H1 (cell line): ENCODE data around the gene STK32C. TPM values are rescaled to one million over a fixed set of nuclear protein-coding genes. Genes with fewer than 3 reads are reported as not detected.

Source experiments
- CTCF ChIA-PET: fragments of 300-600 bp; sonication (Branson Sonifier 250); formaldehyde crosslinking; loops from one replicate; lab custom pipeline; 2021; ENCODE audit not compliant: partially characterized antibody; lab: Charles Lee
- POLR2A ChIA-PET: fragments of 300-600 bp; sonication (Branson Sonifier 250); formaldehyde crosslinking; loops from one replicate; lab custom pipeline; 2021; ENCODE audit warnings: inconsistent platforms; ENCODE audit not compliant: partially characterized antibody; lab: Charles Lee
- DNase-seq, 2 experiments: peaks; one replicate each; pipeline versions ENCODE4 v3.0.0 to v3.0.0-alpha.2; 2010 to 2022; ENCODE audit warnings: low spot score in 2 of 2, low read depth in 1 of 2, mixed read lengths in 1 of 2
- FAIRE-seq: peaks from 2 replicates; lab custom pipeline; 2011; peaks lifted over from hg19 to GRCh38; lab: Jason Lieb, UNC
- H2AFZ ChIP-seq: 2 replicates; pipeline ENCODE4 v1.8.1; 2012; ENCODE audit warnings: low read length, inconsistent platforms
- H2AK5ac ChIP-seq: 2 replicates; pipeline ENCODE4 v1.6.1; 2013; ENCODE audit warnings: low read depth, low read length
- H2BK120ac ChIP-seq: replicated peaks from 2 replicates; pipeline ENCODE3; 2013; ENCODE audit warnings: low read depth, low read length, inconsistent platforms
- H2BK12ac ChIP-seq: 2 replicates; pipeline ENCODE4 v1.6.1; 2013; ENCODE audit warnings: low read depth, low read length
- H2BK15ac ChIP-seq: 2 replicates; pipeline ENCODE4 v1.6.1; 2013; ENCODE audit warnings: low read length
- H2BK20ac ChIP-seq: 2 replicates; pipeline ENCODE4 v1.6.1; 2013; ENCODE audit warnings: low read length
- H2BK5ac ChIP-seq: 2 replicates; pipeline ENCODE4 v1.6.1; 2013; ENCODE audit warnings: low read depth, low read length
- H3K14ac ChIP-seq: 2 replicates; pipeline ENCODE4 v1.6.1; 2013; ENCODE audit warnings: inconsistent platforms; ENCODE audit not compliant: insufficient read length
- H3K18ac ChIP-seq: 2 replicates; pipeline ENCODE4 v1.6.1; 2013; ENCODE audit warnings: low read length; ENCODE audit errors: extremely low read depth
- H3K23ac ChIP-seq: 2 replicates; pipeline ENCODE4 v1.6.1; 2013; ENCODE audit warnings: inconsistent platforms; ENCODE audit not compliant: insufficient read length
- H3K23me2 ChIP-seq: 2 replicates; pipeline ENCODE4 v1.6.1; 2013; ENCODE audit warnings: low read depth, low read length
- H3K27ac ChIP-seq: 2 replicates; pipeline ENCODE4 v1.6.1; 2011; ENCODE audit warnings: low read depth, low read length, inconsistent platforms
- H3K27me3 ChIP-seq, 4 experiments: replicated peaks in 1 of 4; 1 replicate in 1 of 4; 2 replicates in 3 of 4; pipeline versions ENCODE4 v1.6.1 to v1.8.1; 2011 to 2013; ENCODE audit warnings: low read length in 3 of 4, mild to moderate bottlenecking in 3 of 4, inconsistent platforms in 2 of 4, mixed read lengths in 2 of 4, moderate library complexity in 1 of 4; ENCODE audit not compliant: control insufficient read depth in 3 of 4, insufficient read depth in 3 of 4; ENCODE audit errors: extremely low read depth in 1 of 4
- H3K36me3 ChIP-seq, 4 experiments: 2 replicates each; pipeline versions ENCODE4 v1.6.1 to v1.8.1; 2011 to 2013; ENCODE audit warnings: mild to moderate bottlenecking in 4 of 4, low read length in 3 of 4, moderate library complexity in 2 of 4, control low read depth in 1 of 4, inconsistent platforms in 1 of 4; ENCODE audit not compliant: insufficient read depth in 4 of 4, control insufficient read depth in 2 of 4
- H3K4ac ChIP-seq: replicated peaks from 2 replicates; pipeline ENCODE3; 2013; ENCODE audit warnings: low read length, low read depth, mixed read lengths, inconsistent platforms; ENCODE audit not compliant: insufficient read length
- H3K4me1 ChIP-seq, 4 experiments: replicated peaks in 1 of 4; 1 replicate in 1 of 4; 2 replicates in 3 of 4; pipeline versions ENCODE4 v1.6.1 to v1.8.1; 2011 to 2013; ENCODE audit warnings: low read length in 3 of 4, inconsistent platforms in 2 of 4, mixed read lengths in 1 of 4; ENCODE audit not compliant: insufficient read depth in 4 of 4, control insufficient read depth in 3 of 4
- H3K4me2 ChIP-seq, 2 experiments: 2 replicates each; pipeline versions ENCODE4 v1.6.1 to v1.8.1; 2011 to 2013; ENCODE audit warnings: low read depth in 2 of 2, low read length in 2 of 2, control low read depth in 1 of 2, inconsistent platforms in 1 of 2, mild to moderate bottlenecking in 1 of 2; ENCODE audit not compliant: insufficient read depth in 1 of 2
- H3K4me3 ChIP-seq, 4 experiments: fragments of 200-600, 300-600 bp in 1 of 4; sonication (generic), shearing (Covaris generic), sonication (Bioruptor Twin) in 1 of 4; 2 replicates each; pipeline versions ENCODE4 v1.5.1 to v1.8.1; 2011 to 2016; ENCODE audit warnings: low read length in 4 of 4, low read depth in 3 of 4, control low read depth in 2 of 4, inconsistent platforms in 2 of 4, mild to moderate bottlenecking in 2 of 4, mixed read lengths in 1 of 4, moderate library complexity in 1 of 4; ENCODE audit not compliant: insufficient read depth in 2 of 4; ENCODE audit errors: extremely low read depth in 1 of 4
- H3K56ac ChIP-seq: replicated peaks from 2 replicates; pipeline ENCODE3; 2013; ENCODE audit warnings: low read depth, mild to moderate bottlenecking, mixed read lengths, low read length, inconsistent platforms; ENCODE audit not compliant: insufficient read length
- H3K79me1 ChIP-seq: 2 replicates; pipeline ENCODE4 v1.6.1; 2013; ENCODE audit warnings: low read depth, low read length, control low read depth
- H3K79me2 ChIP-seq, 2 experiments: 2 replicates each; pipeline versions ENCODE4 v1.6.1 to v1.8.1; 2012 to 2013; ENCODE audit warnings: low read length in 2 of 2, mild to moderate bottlenecking in 2 of 2, inconsistent platforms in 1 of 2; ENCODE audit not compliant: insufficient read depth in 2 of 2, control insufficient read depth in 1 of 2
- H3K9ac ChIP-seq, 4 experiments: replicated peaks in 1 of 4; 1 replicate in 1 of 4; 2 replicates in 3 of 4; pipeline versions ENCODE4 v1.6.1 to v1.8.1; 2011 to 2013; ENCODE audit warnings: low read depth in 3 of 4, low read length in 3 of 4, control low read depth in 2 of 4, mild to moderate bottlenecking in 2 of 4, moderate library complexity in 2 of 4, inconsistent platforms in 1 of 4; ENCODE audit errors: extremely low read depth in 1 of 4
- H3K9me3 ChIP-seq, 2 experiments: 2 replicates each; pipeline versions ENCODE4 v1.6.1 to v1.8.1; 2012 to 2013; ENCODE audit warnings: mild to moderate bottlenecking in 2 of 2, moderate library complexity in 2 of 2, control low read depth in 1 of 2, inconsistent platforms in 1 of 2, low read depth in 1 of 2, low read length in 1 of 2, mixed read lengths in 1 of 2; ENCODE audit not compliant: insufficient read depth in 2 of 2
- H4K20me1 ChIP-seq, 2 experiments: replicated peaks in 1 of 2; 2 replicates each; pipeline versions ENCODE3 to v1.8.1; 2011 to 2013; ENCODE audit warnings: inconsistent platforms in 2 of 2, low read length in 2 of 2, mild to moderate bottlenecking in 1 of 2; ENCODE audit not compliant: insufficient read depth in 2 of 2, control insufficient read depth in 1 of 2
- H4K5ac ChIP-seq: 2 replicates; pipeline ENCODE4 v1.6.1; 2013; ENCODE audit warnings: low read length, low read depth, mixed read lengths, inconsistent platforms; ENCODE audit not compliant: insufficient read length
- H4K8ac ChIP-seq: 2 replicates; pipeline ENCODE4 v1.8.0; 2013; ENCODE audit warnings: mild to moderate bottlenecking, moderate library complexity, low read length, inconsistent platforms; ENCODE audit not compliant: insufficient read depth; ENCODE audit errors: extremely low read depth
- H4K91ac ChIP-seq: replicated peaks from 2 replicates; pipeline ENCODE3; 2013; ENCODE audit warnings: low read length, mixed read lengths, inconsistent platforms; ENCODE audit not compliant: insufficient read length
- ASH2L ChIP-seq: fragments of 200-600, 300-600 bp; sonication (generic); IDR thresholded peaks from one replicate; pipeline ENCODE4 v1.7.1; 2017; ENCODE audit warnings: low read length
- CHD2 ChIP-seq: IDR thresholded peaks from 2 replicates; pipeline ENCODE4 v1.6.1; 2012; ENCODE audit warnings: low read length, improper control_type of control experiment
- CTBP2 ChIP-seq: IDR thresholded peaks from 2 replicates; pipeline ENCODE4 v1.7.0; 2011; ENCODE audit warnings: borderline replicate concordance, mild to moderate bottlenecking, moderate library complexity, mixed read lengths, low read length; ENCODE audit not compliant: insufficient read depth, insufficient read length
- EP300 ChIP-seq, 2 experiments: IDR thresholded peaks; 1 replicate in 1 of 2; 2 replicates in 1 of 2; pipeline ENCODE4 v1.6.1; 2011 to 2012; ENCODE audit warnings: low read depth in 2 of 2, low read length in 2 of 2, mild to moderate bottlenecking in 2 of 2, borderline replicate concordance in 1 of 2, inconsistent platforms in 1 of 2, moderate library complexity in 1 of 2
- JUND ChIP-seq: IDR thresholded peaks from 2 replicates; pipeline ENCODE4 v1.6.1; 2011; ENCODE audit warnings: mild to moderate bottlenecking, improper control_type of control experiment, low read length
- KDM1A ChIP-seq: fragments of 200-600, 300-600 bp; sonication (generic); IDR thresholded peaks from 2 replicates; pipeline ENCODE4 v1.7.1; 2016; ENCODE audit warnings: mild to moderate bottlenecking, low read length, borderline replicate concordance
- SP2 ChIP-seq: IDR thresholded peaks from 2 replicates; pipeline ENCODE4 v1.6.1; 2012; ENCODE audit warnings: mild to moderate bottlenecking, low read length, inconsistent platforms
- TAF7 ChIP-seq: optimal IDR thresholded peaks from 2 replicates; pipeline ENCODE3; 2011; ENCODE audit warnings: low read depth, mild to moderate bottlenecking, inconsistent platforms, low read length, moderate library complexity, borderline replicate concordance
- WGBS, 2 experiments: shearing (Covaris generic) in 1 of 2; methylation state at CpG; one replicate each; pipeline versions ENCODE4 v1.1.6 to v1.1.7; 2013 to 2015; ENCODE audit warnings: low lambda C conversion rate in 2 of 2, mixed read lengths in 2 of 2, inconsistent platforms in 1 of 2, low coverage in 1 of 2, missing lambda C conversion rate in 1 of 2; ENCODE audit not compliant: insufficient replicate concordance in 2 of 2, insufficient coverage in 1 of 2, insufficient read length in 1 of 2; ENCODE audit errors: extremely low coverage in 1 of 2, missing lambda C conversion rate in 1 of 2; 5-methylcytosine and 5-hydroxymethylcytosine counted together
- polyA plus RNA-seq, 7 experiments: library from polyadenylated mRNA; depleted of rRNA in 3 of 7; stranded (reverse) in 5 of 7; unstranded in 2 of 7; fragments of >200 nt in 5 of 7; fragments of 200-250 nt in 2 of 7; gene quantifications; 1 replicate in 5 of 7; 2 replicates in 1 of 7; 4 replicates in 1 of 7; pipeline versions ENCODE4 v1.2.1 to v1.2.3, GENCODE V29; 2011 to 2013; ENCODE audit warnings: missing spikeins in 2 of 7, mixed read lengths in 2 of 7
- total RNA-seq: library from RNA; stranded (reverse); fragmentation: NEBNext Ultra II Directional; extraction: Animal tissue kit (Norgen Biotek cat#: 25700); gene quantifications from 2 replicates; pipeline ENCODE4 v1.2.1, GENCODE V29; 2021
- TF ChIP-seq, protein P1 (sequence below): IDR thresholded peaks from 2 replicates; pipeline ENCODE4 v1.6.1; 2012; ENCODE audit warnings: inconsistent platforms

Gene STK32C
- total and polyA plus RNA-seq, 2 of the 8 experiments (the other 6 are each of a cell fraction or from before 2014, with no cell fraction given), result 10.6 to 15.6 TPM

DNA sequence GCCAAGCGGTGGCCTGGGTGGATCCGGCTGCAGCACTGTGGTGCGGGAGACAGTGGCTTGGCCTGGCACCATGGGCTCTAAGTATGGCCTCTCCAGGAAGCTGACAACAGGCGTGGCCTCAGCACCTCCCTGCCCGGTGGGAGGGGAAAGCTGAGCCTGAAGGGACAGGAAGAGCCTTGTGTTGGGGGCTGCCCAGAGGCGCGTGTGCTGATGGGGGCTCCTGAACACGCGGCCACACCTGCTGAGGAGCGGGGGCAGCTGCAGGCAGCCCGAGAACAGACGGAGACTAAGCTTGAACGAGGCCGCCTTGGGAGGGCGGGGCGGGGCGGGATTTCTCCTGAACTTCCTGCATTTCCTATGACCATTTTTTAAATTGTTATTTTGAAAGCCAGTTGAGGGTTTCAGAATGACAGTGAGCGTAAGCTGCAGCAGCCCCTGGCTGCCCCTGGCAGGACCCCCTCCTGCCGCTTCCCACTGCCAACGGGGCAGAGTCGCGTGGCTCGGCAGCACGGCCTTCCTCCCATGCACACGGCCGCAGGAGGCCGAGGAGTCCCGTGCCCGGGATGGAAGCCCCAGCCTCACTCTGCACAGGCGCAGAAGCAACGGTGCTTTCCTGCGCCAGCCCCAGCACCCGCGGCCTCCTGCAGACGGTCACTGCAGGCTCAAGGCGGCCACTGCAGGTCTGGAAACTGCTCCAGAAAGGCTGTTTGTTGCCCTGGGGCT, 77.8 kb downstream of the STK32C start:
- CTCF ChIA-PET, result interaction anchor here (1.3 kb wide), 1 partner anchor 18 kb away, joined by 3 read pairs; no protein-coding TSS in a partner anchor
- no peak overlapping the region for H2AFZ ChIP-seq

More for the DNA sequence above, 77.8 kb downstream of the STK32C start:
- Histone ChIP-seq H2BK5ac (no peak overlapping the region), H3K23me2 (no peaks in the 10 kb centered on the region), H4K8ac (peak overlapping the region; percentile 37; the same call in 1 of the 2 replicates), H4K5ac (no peak overlapping the region), H2BK12ac (no peak overlapping the region), H3K4me1 (peaks cover 0 to 3% (median 2%) of the 10 kb centered on the region in 4 experiments; a peak in 4 of 7 replicates), H3K79me1 (no peaks in the 10 kb centered on the region), H3K4ac (no peak overlapping the region), H3K4me3 (no peak overlapping the region), H2BK120ac (no peak overlapping the region), H3K36me3 (no peaks in the 10 kb centered on the region), H3K14ac (no peak overlapping the region), H3K27ac (no peak overlapping the region), H3K4me2 (no peak overlapping the region), H4K20me1 (peaks cover 0 to 2% of the 10 kb centered on the region in 2 experiments), H2AK5ac (no peak overlapping the region), H3K23ac (no peak overlapping the region), H3K9ac (no peak overlapping the region), H2BK20ac (no peak overlapping the region), H3K9me3 (no peaks in the 10 kb centered on the region), H3K79me2 (no peaks in the 10 kb centered on the region), H3K56ac (no peak overlapping the region), H4K91ac (no peak overlapping the region), H3K18ac (no peak overlapping the region), H3K27me3 (no peaks in the 10 kb centered on the region; a peak in 1 of 7 replicates), H2BK15ac (no peak overlapping the region)
- TF ChIP-seq EP300 (IDR thresholded peaks at IDR 0.05; ENCODE audit: borderline replicate concordance in 1 of 2, low read depth in 2 of 2, low read length in 2 of 2) (no peak), TAF7 (no peak), CTBP2 (no peak), ASH2L (no peak), KDM1A (no peak), JUND (no peak), SP2 (no peak), CHD2 (no peak)
- TF ChIP-seq, protein P1, sequence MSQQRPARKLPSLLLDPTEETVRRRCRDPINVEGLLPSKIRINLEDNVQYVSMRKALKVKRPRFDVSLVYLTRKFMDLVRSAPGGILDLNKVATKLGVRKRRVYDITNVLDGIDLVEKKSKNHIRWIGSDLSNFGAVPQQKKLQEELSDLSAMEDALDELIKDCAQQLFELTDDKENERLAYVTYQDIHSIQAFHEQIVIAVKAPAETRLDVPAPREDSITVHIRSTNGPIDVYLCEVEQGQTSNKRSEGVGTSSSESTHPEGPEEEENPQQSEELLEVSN, result no peak
- POLR2A ChIA-PET, result interaction anchor here (1.0 kb wide), 1 partner anchor 24 kb away, joined by 3 read pairs; no protein-coding TSS in a partner anchor
- FAIRE-seq, result no peak
- DNase-seq, result no peak
- WGBS, 2 experiments, result 87% methylated on average over 36 of the region's 36 CpGs; no CpG with 5 or more reads in 1 of the 2 experiments
